Mesenchymal stem cell (in vitro differentiated cells and primary cell): ENCODE results near the gene PAF1.

ENCODE experiments used
- DNase-seq: peaks from one replicate; pipeline ENCODE4 v3.0.0-alpha.2; 2013
- H2AFZ ChIP-seq: one replicate; pipeline ENCODE4 v1.6.1; 2013; ENCODE audit warnings: low read depth, mild to moderate bottlenecking, control low read depth, inconsistent platforms, low read length, moderate library complexity
- H2AK5ac ChIP-seq: 2 replicates; pipeline ENCODE4 v1.6.1; 2013; ENCODE audit warnings: low read length, moderate library complexity, mild to moderate bottlenecking, inconsistent platforms; ENCODE audit not compliant: severe bottlenecking
- H2BK120ac ChIP-seq: one replicate; pipeline ENCODE4 v1.6.1; 2013; ENCODE audit warnings: low read depth, mild to moderate bottlenecking, inconsistent platforms, low read length, moderate library complexity
- H2BK12ac ChIP-seq, 2 experiments: one replicate each; pipeline ENCODE4 v1.6.1; 2013; ENCODE audit warnings: inconsistent platforms in 2 of 2, low read length in 2 of 2, mild to moderate bottlenecking in 2 of 2, moderate library complexity in 2 of 2, control low read depth in 1 of 2
- H2BK15ac ChIP-seq: one replicate; pipeline ENCODE4 v1.6.1; 2013; ENCODE audit warnings: mild to moderate bottlenecking, low read depth, inconsistent platforms; ENCODE audit not compliant: poor library complexity, severe bottlenecking
- H2BK5ac ChIP-seq: 2 replicates; pipeline ENCODE4 v1.6.1; 2013; ENCODE audit warnings: low read depth, mild to moderate bottlenecking, low read length, control low read depth, inconsistent platforms; ENCODE audit not compliant: poor library complexity, severe bottlenecking
- H3K14ac ChIP-seq, 2 experiments: one replicate each; pipeline ENCODE4 v1.6.1; 2013; ENCODE audit warnings: inconsistent platforms in 2 of 2, low read length in 2 of 2, control low read depth in 1 of 2, mild to moderate bottlenecking in 1 of 2, moderate library complexity in 1 of 2
- H3K18ac ChIP-seq, 2 experiments: one replicate each; pipeline ENCODE4 v1.6.1; 2013; ENCODE audit warnings: inconsistent platforms in 2 of 2, low read length in 2 of 2, control low read depth in 1 of 2, low read depth in 1 of 2, mild to moderate bottlenecking in 1 of 2
- H3K23ac ChIP-seq, 2 experiments: one replicate each; pipeline ENCODE4 v1.6.1; 2013; ENCODE audit warnings: inconsistent platforms in 2 of 2, low read length in 2 of 2, mild to moderate bottlenecking in 2 of 2, moderate library complexity in 2 of 2, control low read depth in 1 of 2
- H3K27ac ChIP-seq: 2 replicates; pipeline ENCODE4 v1.5.1; 2013; ENCODE audit warnings: mild to moderate bottlenecking, moderate library complexity, low read length, control low read depth, inconsistent platforms; ENCODE audit not compliant: poor library complexity, severe bottlenecking
- H3K27me3 ChIP-seq, 2 experiments: 2 replicates each; pipeline versions ENCODE4 v1.6.1 to v1.7.0; 2013; ENCODE audit warnings: low read length in 2 of 2, mild to moderate bottlenecking in 2 of 2, moderate library complexity in 2 of 2, control low read depth in 1 of 2, inconsistent platforms in 1 of 2; ENCODE audit not compliant: control insufficient read depth in 1 of 2, insufficient read depth in 1 of 2
- H3K36me3 ChIP-seq, 2 experiments: 2 replicates each; pipeline versions ENCODE4 v1.6.1 to v1.7.0; 2013; ENCODE audit warnings: low read length in 2 of 2, control low read depth in 1 of 2, inconsistent platforms in 1 of 2, low read depth in 1 of 2, mild to moderate bottlenecking in 1 of 2; ENCODE audit not compliant: insufficient read depth in 2 of 2, control insufficient read depth in 1 of 2
- H3K4ac ChIP-seq, 2 experiments: one replicate each; pipeline ENCODE4 v1.6.1; 2013; ENCODE audit warnings: inconsistent platforms in 2 of 2, low read length in 2 of 2, mild to moderate bottlenecking in 2 of 2, moderate library complexity in 2 of 2, control low read depth in 1 of 2, low read depth in 1 of 2
- H3K4me1 ChIP-seq: 2 replicates; pipeline ENCODE4 v1.6.1; 2013; ENCODE audit warnings: low read depth, low read length, control low read depth; ENCODE audit not compliant: control insufficient read depth, insufficient read depth
- H3K4me2 ChIP-seq: 2 replicates; pipeline ENCODE4 v1.6.1; 2013; ENCODE audit warnings: low read length, mild to moderate bottlenecking, inconsistent platforms; ENCODE audit not compliant: poor library complexity, severe bottlenecking
- H3K4me3 ChIP-seq, 2 experiments: 2 replicates each; pipeline versions ENCODE4 v1.5.1 to v1.7.0; 2013; ENCODE audit warnings: low read length in 2 of 2, mild to moderate bottlenecking in 2 of 2, control low read depth in 1 of 2, low read depth in 1 of 2; ENCODE audit not compliant: insufficient read depth in 1 of 2
- H3K79me1 ChIP-seq: replicated peaks from 2 replicates; pipeline ENCODE4 v1.6.1; 2013; ENCODE audit warnings: mild to moderate bottlenecking, control low read depth, low read length, inconsistent platforms; ENCODE audit not compliant: poor library complexity, severe bottlenecking
- H3K9ac ChIP-seq: 2 replicates; pipeline ENCODE4 v1.7.0; 2013; ENCODE audit warnings: mild to moderate bottlenecking, low read length, moderate library complexity
- H3K9me3 ChIP-seq: 2 replicates; pipeline ENCODE4 v1.7.0; 2013; ENCODE audit warnings: mild to moderate bottlenecking, low read length; ENCODE audit not compliant: control insufficient read depth
- H4K8ac ChIP-seq: one replicate; pipeline ENCODE4 v1.6.1; 2013; ENCODE audit warnings: inconsistent platforms, mild to moderate bottlenecking, low read length, moderate library complexity
- H4K91ac ChIP-seq: one replicate; pipeline ENCODE4 v1.6.1; 2013; ENCODE audit warnings: mild to moderate bottlenecking, low read length, inconsistent platforms
- WGBS: methylation state at CpG from one replicate; pipeline ENCODE4 v1.1.7; 2013; ENCODE audit warnings: mixed read lengths; 5-methylcytosine and 5-hydroxymethylcytosine counted together

Gene PAF1

DNA sequence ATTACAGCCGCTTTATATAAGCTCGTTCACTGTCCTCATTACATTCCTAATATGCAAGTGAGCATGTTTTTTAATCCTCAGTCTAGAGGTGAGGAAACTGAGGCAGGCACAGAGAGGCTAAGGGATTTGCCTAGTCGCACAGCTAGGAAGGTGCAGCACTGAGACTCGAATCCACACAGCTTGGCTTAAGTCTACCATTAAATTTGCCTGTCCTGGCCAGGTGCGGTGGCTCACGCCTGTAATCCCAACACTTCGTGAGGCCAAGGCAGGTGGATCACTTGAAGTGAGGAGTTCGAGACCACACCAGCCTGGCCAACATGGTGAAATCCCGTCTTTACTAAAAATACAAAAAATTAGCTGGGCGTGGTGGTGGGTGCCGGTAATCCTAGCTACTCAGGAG, 36.8 kb upstream of the PAF1 start:
- Histone ChIP-seq H3K27me3 (no peaks in the 10 kb centered on the region), H3K4me3 (no peak overlapping the region), H3K14ac (peak overlapping the region in 1 of 2 experiments; percentile 67), H2BK5ac (peak overlapping the region; percentile 92), H3K4me2 (no peak overlapping the region), H3K4ac (peak overlapping the region in 1 of 2 experiments; percentile 40), H3K23ac (peak overlapping the region in 1 of 2 experiments; percentile 9), H3K9me3 (no peaks in the 10 kb centered on the region), H2AFZ (no peak overlapping the region), H2AK5ac (peak overlapping the region; percentile 99), H3K9ac (no peak overlapping the region), H3K79me1 (peaks cover 17% of the 10 kb centered on the region), H4K8ac (no peak overlapping the region), H2BK15ac (no peak overlapping the region), H3K18ac (peak overlapping the region; percentile 48 to 84), H2BK120ac (no peak overlapping the region), H2BK12ac (peak overlapping the region; percentile 69 to 91), H3K36me3 (peaks cover 27 to 51% of the 10 kb centered on the region in 2 experiments), H4K91ac (peak overlapping the region; percentile 78), H3K4me1 (peaks cover 33% of the 10 kb centered on the region), H3K27ac (peak overlapping the region; percentile 89)
- WGBS: 93% methylated on average over 11 of the region's 11 CpGs
- DNase-seq: peak; percentile 32

DNA sequence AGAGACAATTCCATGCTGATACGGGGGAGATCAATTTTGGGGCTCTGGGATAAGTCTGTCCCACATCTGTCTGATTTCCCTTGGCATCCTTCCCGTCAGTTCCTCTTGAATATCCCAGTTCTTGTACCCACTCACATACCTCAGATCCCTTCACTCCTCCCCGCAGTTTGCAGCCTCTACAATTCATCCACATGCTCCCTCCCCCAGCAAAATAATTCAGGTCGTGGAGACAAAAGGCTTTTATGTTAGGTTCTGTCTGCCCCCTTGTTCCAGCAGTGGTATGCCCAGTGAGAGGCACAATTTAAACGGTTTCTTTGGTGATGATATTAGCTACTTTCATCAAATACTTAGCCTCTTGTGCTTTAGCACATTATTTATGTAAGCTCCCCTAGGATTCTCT, 35.3 kb upstream of the PAF1 start:
- Histone ChIP-seq H3K4me1 (peaks cover 30% of the 10 kb centered on the region), H3K27ac (peak overlapping the region; percentile 12)

DNA sequence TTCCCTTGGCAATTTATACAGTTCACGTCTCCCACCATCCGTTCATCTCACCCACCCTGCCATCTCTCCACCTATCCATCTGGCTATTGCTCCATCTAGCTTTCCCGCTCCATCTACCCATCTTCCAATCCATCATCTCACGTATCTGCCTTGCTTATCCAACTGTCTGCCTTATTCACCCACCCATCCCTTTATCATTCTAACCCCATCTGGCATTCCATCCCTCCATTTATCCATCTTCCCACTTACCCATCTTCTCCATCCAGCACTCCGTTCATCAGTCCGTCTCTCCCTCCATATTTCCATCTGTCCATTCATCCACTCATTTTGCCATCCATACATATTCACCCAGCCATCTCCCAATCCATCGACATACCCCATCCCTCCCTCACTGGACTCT, 34.8 kb upstream of the PAF1 start:
- DNase-seq: peak; percentile 28
- 95% methylated on average over 7 of the region's 7 CpGs for WGBS
- H3K4me1 ChIP-seq: peaks cover 25% of the 10 kb centered on the region

More for the DNA sequence above, 35.3 kb upstream of the PAF1 start:
- H3K4me3 ChIP-seq: no peak overlapping the region
- H3K4me2 ChIP-seq: no peak overlapping the region
- peaks cover 26 to 52% of the 10 kb centered on the region in 2 experiments for H3K36me3 ChIP-seq
- H3K14ac ChIP-seq: no peak overlapping the region
- no peak overlapping the region for H2BK120ac ChIP-seq
- no peak overlapping the region for H2BK12ac ChIP-seq
- no peak overlapping the region for H4K8ac ChIP-seq
- peak; percentile 39 for DNase-seq
- 96% methylated on average over 4 of the region's 5 CpGs for WGBS
- H3K23ac ChIP-seq: no peak overlapping the region
- no peak overlapping the region for H3K9ac ChIP-seq
- no peaks in the 10 kb centered on the region for H3K27me3 ChIP-seq
- H3K9me3 ChIP-seq: no peaks in the 10 kb centered on the region
- peak overlapping the region; percentile 73 for H2AK5ac ChIP-seq
- no peak overlapping the region for H2AFZ ChIP-seq
- H3K79me1 ChIP-seq: peaks cover 20% of the 10 kb centered on the region
- no peak overlapping the region for H2BK15ac ChIP-seq
- peak overlapping the region; percentile 10 for H2BK5ac ChIP-seq
- no peak overlapping the region for H3K18ac ChIP-seq
- H4K91ac ChIP-seq: no peak overlapping the region
- H3K4ac ChIP-seq: no peak overlapping the region

DNA sequence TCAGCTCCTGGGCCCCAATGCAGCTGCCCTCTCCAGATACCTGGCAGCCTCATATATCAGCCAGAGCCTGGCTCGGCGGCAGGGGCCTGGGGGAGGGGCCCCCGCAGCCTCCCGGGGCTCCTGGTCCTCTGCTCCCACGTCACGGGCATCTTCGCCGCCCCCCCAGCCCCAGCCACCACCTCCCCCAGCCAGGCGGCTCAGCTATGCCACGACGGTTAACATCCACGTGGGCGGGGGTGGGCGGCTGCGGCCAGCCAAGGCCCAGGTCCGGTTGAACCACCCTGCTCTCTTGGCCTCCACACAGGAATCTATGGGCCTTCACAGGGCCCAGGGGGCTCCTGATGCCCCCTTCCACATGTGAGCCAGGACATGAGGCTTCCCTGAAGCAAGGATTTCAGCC, 34.0 kb upstream of the PAF1 start:
- Histone ChIP-seq H4K91ac (no peak overlapping the region), H2AK5ac (no peak overlapping the region), H3K4ac (no peak overlapping the region), H3K9me3 (no peaks in the 10 kb centered on the region), H3K14ac (no peak overlapping the region), H3K4me3 (no peak overlapping the region), H3K79me1 (peaks cover 29% of the 10 kb centered on the region), H3K36me3 (peaks cover 30 to 60% of the 10 kb centered on the region in 2 experiments), H2AFZ (no peak overlapping the region), H3K27me3 (no peaks in the 10 kb centered on the region), H3K4me1 (peaks cover 22% of the 10 kb centered on the region), H2BK5ac (no peak overlapping the region), H4K8ac (no peak overlapping the region), H3K23ac (no peak overlapping the region), H2BK120ac (no peak overlapping the region), H3K9ac (no peak overlapping the region), H3K4me2 (no peak overlapping the region), H2BK12ac (no peak overlapping the region), H3K27ac (no peak overlapping the region), H2BK15ac (no peak overlapping the region), H3K18ac (no peak overlapping the region)
- 97% methylated on average over 16 of the region's 16 CpGs for WGBS
- DNase-seq: no peak

More for the DNA sequence above, 34.8 kb upstream of the PAF1 start:
- peak overlapping the region; percentile 73 for H2AK5ac ChIP-seq
- no peak overlapping the region for H2BK12ac ChIP-seq
- no peak overlapping the region for H3K18ac ChIP-seq
- no peak overlapping the region for H2BK120ac ChIP-seq
- peaks cover 24% of the 10 kb centered on the region for H3K79me1 ChIP-seq
- no peak overlapping the region for H3K4ac ChIP-seq
- H2AFZ ChIP-seq: no peak overlapping the region
- H2BK15ac ChIP-seq: no peak overlapping the region
- no peak overlapping the region for H3K23ac ChIP-seq
- no peak overlapping the region for H4K91ac ChIP-seq
- no peaks in the 10 kb centered on the region for H3K9me3 ChIP-seq
- H3K27me3 ChIP-seq: no peaks in the 10 kb centered on the region
- peaks cover 24 to 53% of the 10 kb centered on the region in 2 experiments for H3K36me3 ChIP-seq
- H3K14ac ChIP-seq: no peak overlapping the region
- no peak overlapping the region for H4K8ac ChIP-seq
- no peak overlapping the region for H3K4me3 ChIP-seq
- no peak overlapping the region for H2BK5ac ChIP-seq
- H3K4me2 ChIP-seq: no peak overlapping the region
- no peak overlapping the region for H3K27ac ChIP-seq
- no peak overlapping the region for H3K9ac ChIP-seq
